Activated CD4-positive, CD25-positive, alpha-beta regulatory T cell treated with anti-CD3 and anti-CD28 coated beads, Interleukin-2, amount 50 U/mL, for 72 hours (primary cell): ENCODE measurements around the gene PTPN4.

Experiments
- DNase-seq: peaks from one replicate; pipeline ENCODE4 v3.0.0; 2021

PTPN4 gene

DNA sequence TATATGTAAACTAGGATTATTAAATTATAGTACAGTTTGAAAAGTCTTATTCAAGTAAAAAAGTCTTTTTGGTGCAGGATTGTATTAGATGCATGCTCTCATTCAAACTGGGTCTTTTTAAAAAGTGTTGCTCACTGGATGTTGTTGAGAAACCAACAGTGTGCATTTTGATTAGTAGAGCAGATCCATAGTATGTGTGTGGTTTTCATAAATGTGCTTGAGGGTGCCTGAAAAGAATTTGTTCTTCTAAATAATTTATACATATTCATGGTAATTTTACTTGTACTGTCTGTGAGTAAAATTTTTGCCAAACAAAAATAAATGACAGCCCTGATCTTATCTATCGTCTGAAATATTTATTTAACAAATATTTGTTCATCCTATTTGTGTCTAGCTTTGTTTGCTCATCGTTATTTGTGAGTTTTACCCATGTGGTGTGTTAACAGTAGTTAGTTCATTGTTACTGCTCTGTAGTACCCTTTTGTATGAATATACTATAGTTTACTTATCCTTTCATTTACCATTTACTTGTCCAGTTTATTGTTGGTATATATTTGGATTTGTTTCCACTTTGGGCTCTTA lies 50.4 kb downstream of the PTPN4 start:
- DNase-seq = no peak

DNA sequence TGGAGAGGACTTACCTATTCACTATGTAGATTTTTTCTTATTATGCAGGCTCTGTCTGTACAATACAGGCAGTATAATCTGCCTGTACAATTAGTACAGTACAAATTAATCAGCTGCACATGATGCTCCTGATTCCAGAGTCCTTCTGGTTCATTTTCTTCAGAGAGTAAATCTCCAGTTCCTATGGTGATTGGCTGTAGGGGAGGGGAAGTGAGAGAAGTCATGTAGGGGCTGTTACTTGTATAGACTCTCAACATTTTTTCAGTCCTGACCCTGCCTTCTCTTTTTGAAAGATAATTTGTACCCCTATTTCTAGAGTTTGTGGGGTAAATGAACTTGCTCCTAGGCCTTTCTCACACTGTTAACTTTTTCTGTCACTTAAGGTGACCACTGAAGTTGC lies 54.5 kb downstream of the PTPN4 start:
- no peak for DNase-seq

DNA sequence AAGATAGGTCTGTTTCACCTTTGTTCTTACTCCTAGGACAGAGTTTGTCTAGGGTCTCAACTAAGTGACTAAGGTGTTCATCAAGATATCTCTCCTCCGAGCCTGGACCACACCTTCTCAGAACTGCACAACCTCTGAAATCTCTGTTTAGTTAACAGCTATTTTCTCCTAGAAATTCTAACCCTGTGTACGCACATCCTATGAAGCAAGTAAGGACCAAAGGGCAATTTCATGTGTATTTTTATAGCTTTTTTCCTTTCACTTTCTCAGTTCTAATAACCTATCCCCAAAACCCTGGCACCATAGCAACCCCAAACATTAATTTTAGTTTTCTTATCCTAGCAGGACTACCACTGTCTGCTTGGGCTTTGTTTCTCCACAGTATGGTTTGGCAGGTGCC lies 59.1 kb downstream of the PTPN4 start:
- DNase-seq = no peak

DNA sequence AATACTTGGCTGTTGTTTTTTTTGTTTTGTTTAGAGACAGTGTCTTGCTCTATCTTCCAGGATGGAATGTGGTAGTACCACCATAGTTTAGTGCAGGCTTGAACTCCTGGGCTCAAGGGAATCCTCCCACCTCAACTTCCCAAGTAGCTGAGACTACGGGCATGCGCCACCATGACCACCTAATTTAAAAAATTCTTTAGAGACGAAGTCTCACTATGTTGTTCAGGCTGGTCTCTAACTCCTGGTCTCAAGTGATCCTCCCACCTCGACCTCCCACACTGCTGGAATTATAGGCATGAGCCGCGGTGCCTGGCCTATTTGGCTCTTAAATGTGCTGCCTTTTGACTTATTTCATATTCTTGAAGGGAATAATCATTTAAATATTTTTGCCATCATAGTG lies 60.1 kb downstream of the PTPN4 start:
- DNase-seq = no peak

DNA sequence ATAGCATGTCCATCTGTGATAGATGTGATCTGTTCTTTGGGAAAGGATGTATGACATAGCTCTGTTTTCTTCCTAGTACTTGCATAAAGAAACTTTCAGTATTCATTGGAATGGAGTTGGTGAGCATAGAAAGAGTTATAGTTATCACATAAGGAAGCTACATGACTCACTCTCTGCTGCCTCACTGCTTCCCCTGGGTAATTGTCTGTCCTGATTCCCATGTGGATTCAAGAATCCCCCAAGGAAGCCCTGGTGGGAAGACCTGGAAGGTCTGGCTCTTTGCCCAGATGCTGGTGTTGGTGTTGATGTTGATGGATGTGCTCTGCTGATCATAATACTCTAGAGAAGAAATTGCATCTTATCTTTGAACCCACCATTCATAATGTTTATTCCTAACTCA lies 60.6 kb downstream of the PTPN4 start:
- no peak for DNase-seq

DNA sequence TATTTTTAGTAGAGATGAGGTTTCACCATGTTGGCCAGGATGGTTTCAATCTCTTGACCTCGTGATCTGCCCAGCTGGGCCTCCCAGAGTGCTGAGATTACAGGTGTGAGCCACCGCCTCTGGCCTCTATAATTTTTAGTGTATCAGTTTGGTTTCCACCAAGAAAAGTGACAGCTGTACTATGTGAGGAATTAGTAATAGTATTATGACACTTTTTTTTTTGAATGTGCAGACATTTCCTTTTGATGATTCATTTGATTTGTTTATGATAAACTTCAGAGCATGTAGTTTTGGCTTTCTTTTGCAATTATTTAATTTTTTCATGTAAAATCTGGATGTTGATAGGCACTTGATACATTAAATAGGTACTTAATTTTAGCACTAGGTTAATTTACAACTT lies 61.5 kb downstream of the PTPN4 start:
- DNase-seq = no peak

DNA sequence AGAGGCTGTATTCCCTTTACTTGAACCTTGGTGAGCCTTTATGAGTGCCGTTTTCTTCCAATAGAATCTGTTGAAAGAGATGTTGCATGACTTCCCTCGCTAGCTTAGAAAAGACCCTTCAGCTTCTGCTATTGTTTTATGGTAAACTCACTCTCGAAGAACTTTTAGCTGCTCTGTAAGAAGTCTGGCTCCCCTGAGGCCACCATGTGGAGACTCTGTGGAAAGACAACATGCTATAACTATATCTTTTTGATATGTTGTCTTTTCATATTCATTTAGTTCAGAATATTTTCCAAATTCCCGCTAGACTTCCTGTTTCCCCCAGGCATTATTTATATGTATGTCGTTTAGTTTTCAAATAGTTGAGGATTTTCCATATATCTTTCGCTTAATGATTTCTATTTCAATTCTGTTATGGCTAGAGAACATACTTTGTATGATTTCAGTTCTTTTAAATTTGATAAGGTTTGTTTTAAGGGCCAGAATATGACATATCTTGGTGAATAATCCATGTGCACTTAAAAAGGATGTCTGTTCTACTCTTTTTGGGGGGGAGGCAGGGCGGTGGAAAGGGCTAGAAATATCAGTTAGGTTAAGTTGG lies 64.1 kb downstream of the PTPN4 start:
- DNase-seq = no peak

DNA sequence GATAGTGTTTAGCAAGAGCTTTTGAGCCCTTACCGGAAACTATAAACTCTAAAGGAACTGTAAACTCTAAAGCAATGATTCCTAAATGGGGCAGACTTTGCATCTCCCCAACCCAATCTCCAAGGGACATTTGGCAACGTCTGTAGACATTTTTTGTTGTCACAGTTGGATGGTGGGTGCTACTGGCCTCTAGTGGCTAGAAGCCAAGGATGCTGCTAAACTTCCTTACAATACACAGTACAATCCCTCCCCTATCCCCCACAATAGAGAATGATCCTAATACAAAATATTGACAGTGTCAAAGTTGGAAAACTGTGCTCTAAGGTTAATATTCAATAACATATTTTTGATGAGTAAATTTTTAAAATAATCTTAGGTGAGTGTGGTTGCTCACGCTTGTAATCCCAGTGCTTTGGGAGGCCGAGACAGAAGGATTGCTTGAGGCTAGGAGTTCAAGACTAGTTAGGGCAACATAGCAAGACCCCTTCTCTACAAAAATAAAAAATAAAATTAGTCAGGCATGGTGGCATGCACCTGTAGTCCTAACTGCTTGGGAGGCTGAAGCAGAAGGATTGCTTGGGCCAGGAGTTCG lies 66.7 kb downstream of the PTPN4 start:
- no peak for DNase-seq

DNA sequence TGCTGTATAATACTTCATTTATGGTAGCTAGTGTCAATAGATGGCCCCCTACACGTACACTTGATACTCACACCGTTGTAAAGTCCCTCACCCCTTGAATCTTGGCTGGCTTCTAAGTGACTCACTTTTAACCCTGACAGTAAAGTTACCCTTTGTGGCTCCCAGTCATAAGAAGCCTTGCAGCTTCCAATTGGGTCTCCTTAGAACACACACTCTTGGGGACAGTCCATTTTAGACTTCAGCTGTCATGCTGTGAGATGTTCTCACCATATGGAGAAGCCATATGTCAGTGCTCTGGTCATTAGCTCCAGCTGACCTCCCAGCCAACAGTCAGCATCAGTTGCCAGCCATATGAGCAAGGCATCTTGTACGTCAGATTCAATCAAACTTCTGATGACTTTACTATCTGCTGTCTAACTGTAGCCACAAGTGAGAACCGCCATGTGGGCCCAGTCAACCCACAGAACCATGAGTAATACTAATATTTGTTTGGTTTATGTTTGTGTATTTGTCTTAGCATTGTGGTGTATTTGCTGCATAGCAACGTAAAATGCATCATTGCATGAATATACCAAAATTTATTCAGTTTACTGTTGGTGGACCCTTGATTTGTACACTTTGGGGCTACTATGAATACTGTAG lies 68.3 kb downstream of the PTPN4 start:
- DNase-seq = no peak

DNA sequence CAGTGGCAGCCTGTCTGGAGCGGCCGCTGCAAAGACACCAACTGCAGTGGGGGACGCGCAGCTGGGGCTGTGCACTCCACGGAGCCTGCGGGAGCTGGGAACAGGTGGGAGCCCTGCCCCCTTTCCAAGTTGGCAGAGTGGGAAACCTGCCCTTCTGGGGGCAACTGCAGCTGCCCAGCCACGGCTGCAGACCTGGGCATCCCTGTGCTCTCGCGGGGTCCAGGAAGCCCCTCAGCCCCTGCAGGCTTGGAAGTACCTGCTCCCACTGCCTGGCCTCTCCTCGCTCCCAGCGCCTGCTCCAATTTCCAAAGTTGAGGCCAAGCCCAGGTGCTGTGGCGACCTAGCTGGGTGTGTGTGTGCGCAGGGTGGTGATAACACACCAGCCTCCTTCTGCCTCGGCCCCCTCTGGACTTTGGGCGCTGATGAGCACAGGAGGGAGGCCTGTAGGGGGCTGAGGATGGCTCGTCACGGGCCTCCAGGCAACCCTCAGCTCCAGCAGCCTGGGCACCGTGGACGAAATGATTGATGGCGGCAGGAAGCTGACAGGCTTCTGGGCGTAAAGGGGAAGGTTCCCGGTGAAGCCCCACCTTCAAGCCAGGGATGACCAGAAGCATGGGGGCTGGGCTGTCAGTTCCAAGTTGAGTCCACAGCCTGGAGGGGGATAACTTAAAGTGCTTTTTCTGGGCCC lies 76.9 kb downstream of the PTPN4 start:
- DNase-seq = no peak

DNA sequence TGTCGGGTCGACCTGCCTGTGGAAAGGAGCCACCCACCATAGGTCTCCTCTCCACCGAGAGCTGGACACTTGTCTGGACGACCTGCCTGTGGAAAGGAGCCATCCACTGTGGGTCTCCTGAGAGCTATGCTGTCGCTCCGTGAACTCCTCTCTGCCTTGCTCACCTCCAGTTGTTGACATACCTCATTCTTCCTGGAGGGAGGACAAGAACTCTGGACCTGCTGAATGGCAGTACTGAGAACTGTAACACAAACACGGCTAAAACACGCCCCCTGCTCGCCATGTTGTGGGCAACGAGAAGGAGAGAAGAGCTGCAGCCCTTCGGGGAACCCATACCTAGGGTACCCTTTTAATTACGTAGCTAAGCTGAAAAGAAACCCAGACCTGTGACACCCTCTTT lies 77.6 kb downstream of the PTPN4 start:
- DNase-seq = no peak

DNA sequence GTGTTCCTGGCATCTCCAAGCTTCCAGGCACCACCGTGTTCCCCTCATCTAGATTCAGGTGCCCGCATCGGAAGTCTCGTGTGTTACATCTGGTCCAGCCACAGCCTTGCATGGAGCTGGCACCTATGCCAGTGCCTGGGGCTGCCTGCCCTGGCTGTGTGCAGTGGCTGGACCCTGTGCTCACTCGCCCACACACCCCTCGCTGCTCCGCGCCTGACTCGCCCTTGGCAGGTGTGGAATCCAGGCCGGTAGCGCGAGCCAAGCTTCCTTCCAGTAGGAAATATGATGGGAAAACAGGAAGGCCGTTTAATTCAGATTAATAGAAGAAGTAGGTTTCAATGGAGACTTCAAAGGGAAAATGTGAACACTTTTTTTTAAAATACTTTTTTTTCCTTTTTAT lies 78.0 kb downstream of the PTPN4 start:
- DNase-seq = no peak

DNA sequence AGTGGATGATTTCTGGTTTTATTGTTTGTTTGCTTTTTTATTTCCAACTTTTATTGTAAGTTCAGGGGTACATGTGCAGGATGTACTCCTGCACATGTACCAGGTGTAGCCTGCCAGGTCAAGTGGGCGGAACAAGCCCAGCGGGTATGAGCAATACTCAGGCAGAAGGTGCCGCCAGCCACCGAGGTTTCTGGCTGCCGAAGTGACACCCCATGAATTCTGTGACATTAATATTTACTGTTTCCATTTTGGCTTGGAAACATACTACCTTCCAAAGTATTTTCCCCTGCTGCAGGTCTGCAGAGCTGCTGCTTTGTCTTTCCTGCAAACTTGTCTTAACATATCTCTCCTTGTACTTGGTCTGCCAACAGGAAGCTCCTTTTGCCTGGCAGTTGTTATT lies 78.5 kb downstream of the PTPN4 start:
- DNase-seq = no peak

DNA sequence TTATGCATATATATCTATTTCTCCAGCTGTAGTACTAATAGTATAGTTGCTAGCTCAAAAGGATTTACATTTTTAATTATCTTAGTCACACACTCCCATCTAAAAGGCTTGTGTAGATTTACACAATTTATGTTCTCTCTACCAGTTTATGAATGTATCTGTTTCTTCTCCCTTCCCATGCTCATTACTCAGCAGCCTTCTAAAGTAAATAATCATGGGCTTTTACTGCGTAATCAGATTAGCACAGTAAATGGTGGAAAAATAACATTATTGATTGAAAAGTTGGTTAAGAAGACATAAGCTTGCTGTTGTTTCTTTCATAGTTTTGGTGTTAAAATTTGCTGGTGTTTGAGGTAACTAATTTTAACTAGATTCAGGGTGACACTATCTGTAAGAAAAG lies 81.8 kb downstream of the PTPN4 start:
- DNase-seq = no peak

DNA sequence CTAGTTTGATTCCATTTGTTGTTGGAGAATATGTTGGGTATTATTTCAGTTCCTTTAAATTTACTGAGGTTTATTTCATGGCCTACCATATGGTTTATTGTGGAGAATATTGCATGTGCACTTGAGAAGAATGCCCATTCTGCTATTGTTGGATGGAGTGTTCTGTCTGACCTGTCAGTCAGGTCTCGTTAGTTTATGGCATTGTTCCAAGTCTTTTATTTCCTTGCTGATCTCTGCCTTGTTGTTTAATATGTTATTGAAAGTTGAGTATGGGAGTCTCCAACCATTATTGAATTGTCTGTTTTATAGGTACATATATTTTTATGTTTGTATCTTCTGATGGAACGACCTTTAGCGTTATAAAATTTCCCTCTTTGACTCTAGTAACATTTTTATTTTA lies 86.3 kb downstream of the PTPN4 start:
- DNase-seq = no peak

DNA sequence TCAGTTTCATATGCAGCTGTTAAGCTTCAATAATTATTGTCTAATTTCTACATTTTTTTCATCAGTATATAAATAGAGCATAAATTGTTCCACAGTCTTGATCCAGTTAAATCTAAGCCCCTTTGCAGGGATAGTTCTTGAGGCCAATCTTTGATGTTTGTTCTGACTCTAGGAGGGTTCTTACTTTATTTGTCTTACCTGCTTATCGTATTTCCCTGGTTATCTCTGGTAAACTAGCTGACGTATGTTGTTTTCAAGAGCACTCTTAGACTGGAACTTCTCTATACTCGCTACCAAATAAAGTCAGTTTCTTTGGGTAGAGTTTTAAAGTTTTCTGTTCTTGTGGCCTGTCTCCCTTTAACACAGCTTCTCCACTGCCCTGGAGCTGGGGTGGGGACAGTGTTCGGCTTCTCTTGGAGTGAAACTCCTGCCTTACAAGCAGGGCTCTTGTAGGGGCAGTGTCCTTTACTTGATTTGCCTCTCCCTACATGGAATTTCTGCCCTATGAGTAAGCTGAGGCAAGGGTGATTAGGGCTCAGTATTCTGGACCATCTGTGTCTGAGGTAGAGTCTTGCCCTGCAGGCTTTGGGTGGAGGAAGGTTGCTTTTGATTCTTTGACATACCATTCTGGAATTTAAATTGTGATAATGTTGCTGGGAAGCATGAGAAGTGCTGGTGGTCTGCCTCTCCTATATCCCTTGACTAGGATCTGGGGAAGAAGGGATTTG lies 90.3 kb downstream of the PTPN4 start:
- DNase-seq = no peak

DNA sequence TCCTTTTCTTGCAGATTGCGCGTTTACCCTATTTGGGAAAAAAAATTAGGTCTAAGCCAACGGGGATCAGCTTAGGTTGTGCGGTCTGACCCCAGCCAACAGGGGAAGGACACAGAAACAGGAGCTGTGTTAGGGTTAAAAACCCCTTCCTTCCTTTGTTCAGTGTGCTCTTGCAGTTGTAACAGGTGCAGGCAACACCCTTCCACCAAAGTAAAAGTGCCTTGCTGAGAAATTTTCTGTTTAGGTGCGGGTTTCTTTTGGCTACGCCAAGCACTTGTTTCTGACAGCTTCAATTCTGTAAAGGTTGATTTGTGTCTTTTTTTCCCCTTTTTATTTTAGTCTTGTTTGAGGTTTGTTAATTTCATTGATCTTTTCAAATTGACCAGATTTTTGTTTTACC lies 92.5 kb downstream of the PTPN4 start:
- no peak for DNase-seq

DNA sequence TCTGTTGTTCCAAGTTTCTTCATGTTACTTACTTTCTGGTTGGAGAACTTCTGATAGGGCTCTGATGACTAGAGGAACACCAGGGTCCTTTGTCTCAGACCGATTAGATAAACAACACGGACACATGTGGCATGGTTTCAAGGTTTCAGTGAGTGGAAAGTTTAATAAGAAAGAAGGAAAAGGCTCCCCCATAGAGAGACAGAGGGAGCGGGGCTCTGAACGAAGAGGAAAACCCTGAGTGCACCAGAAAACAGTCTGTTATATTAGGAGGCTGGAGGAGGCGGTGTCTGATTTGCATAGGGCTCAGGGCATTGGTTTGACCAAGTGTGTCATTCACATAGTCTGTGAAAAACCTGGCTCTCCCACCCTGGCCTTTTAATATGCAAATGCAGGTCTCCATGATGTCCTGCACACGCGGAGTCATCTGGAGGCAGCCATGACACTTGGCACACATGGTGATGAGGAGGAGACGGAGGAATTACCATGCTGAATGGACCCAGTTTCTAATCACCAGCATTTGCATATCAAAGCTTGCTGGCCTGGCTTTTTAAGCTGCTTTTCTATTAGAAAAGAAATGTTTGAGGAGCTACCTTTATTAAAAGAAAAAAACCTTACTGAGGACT lies 94.2 kb downstream of the PTPN4 start:
- DNase-seq = no peak

DNA sequence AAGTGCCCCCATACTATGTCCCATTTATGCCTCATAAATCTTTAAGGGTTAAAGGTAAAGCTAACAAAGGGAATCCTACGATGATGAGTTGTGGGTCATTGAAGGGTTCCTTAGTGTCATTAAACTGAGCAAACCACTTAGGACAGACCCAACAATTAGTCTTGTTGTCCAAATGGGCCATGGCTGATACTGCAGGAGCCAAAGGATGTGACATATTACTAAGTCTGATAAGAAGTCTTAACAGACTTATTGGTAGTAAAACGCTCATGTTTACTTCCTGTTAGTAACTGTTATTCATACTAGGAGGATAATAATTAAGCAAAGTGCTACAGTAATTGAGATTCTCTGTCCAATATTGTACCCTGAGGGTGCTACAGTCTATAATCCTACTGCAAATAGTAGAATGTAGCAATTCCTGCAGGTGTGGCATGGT lies 96.8 kb downstream of the PTPN4 start:
- DNase-seq = no peak

DNA sequence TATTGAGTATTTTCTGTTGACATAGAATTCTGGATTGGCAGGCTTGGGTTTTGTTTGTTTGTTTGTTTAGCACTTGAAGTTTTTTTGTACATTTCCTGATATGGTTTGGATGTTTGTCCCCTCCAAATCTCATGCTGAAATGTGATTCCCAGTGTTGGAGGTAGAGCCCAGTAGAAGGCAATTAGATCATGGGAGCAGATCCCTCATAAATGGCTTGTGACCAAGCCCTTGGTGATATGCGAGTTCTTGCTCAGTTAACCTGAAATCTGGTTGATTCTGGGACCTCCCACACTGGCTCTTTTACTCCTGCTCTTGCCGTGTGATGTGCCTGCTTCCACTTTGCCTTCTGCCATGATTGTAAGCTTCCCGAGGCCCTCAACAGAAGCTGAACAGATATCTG lies 98.0 kb downstream of the PTPN4 start:
- no peak for DNase-seq

DNA sequence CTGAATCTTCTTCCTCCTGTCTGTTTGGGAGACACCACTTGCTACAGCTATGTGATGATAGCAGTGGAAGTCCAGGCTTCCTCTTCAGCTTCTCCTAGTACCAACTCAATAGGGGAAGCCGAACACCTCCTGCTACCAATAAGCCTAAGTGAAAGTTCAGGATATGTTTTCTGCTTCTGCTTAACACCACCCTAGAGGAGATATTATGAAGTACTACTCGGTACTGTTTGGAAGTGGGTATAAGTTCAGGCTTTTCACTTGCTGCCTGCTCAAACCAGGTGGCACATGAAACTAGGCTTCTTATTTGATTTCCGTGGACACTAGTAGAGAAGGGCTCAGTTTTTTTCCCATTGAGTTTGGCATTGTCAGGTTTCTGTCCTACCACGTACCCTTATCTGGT lies 99.8 kb downstream of the PTPN4 start:
- DNase-seq = no peak

DNA sequence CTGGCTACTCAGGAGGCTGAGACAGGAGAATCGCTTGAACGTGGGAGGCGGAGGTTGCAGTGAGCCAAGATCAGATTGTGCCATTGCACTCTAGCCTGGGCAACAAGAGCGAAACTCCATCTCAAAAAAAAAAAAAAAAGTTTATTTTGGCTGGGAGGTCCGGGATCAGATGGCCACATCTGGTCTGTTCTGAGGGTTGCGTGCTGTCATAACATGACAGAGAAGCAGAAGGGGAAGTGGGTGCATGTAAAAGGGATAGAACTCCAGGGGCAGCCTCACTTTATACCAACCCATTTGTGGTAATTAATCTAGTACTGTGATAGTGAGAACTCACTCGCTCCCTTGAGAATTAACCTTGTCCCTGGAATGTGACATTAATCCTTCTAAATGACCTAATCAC lies 101.2 kb downstream of the PTPN4 start:
- no peak for DNase-seq
